H9 (cell line): ENCODE results near the gene GPRASP3. TPM values are rescaled to one million over a fixed set of nuclear protein-coding genes. Genes with fewer than 3 reads are reported as not detected.

ENCODE experiments used
- DNase-seq: peaks from one replicate; pipeline ENCODE4 v3.0.0-alpha.2; 2017
- H2AFZ ChIP-seq: one replicate; pipeline ENCODE4 v1.6.1; 2013; ENCODE audit warnings: mild to moderate bottlenecking, low read length, control low read depth, moderate library complexity
- H2AK5ac ChIP-seq: 2 replicates; pipeline ENCODE4 v1.6.1; 2013; ENCODE audit warnings: low read length, control low read depth, mixed read lengths; ENCODE audit not compliant: insufficient read length
- H2BK120ac ChIP-seq: one replicate; pipeline ENCODE4 v1.6.1; 2013; ENCODE audit warnings: low read depth, mild to moderate bottlenecking, low read length, control low read depth, inconsistent platforms; ENCODE audit not compliant: poor library complexity, severe bottlenecking
- H2BK12ac ChIP-seq: 2 replicates; pipeline ENCODE4 v1.6.1; 2013; ENCODE audit warnings: low read length, control low read depth, mixed read lengths, low read depth; ENCODE audit not compliant: insufficient read length
- H2BK15ac ChIP-seq: 2 replicates; pipeline ENCODE4 v1.6.1; 2013; ENCODE audit warnings: low read depth, low read length, control low read depth
- H2BK20ac ChIP-seq: one replicate; pipeline ENCODE4 v1.6.1; 2013; ENCODE audit warnings: low read depth, mild to moderate bottlenecking, low read length, control low read depth, inconsistent platforms; ENCODE audit not compliant: poor library complexity, severe bottlenecking
- H2BK5ac ChIP-seq: 2 replicates; pipeline ENCODE4 v1.6.1; 2013; ENCODE audit warnings: low read length, control low read depth, mixed read lengths; ENCODE audit not compliant: insufficient read length
- H3K14ac ChIP-seq: 2 replicates; pipeline ENCODE4 v1.6.1; 2013; ENCODE audit warnings: low read length, control low read depth; ENCODE audit not compliant: insufficient read depth
- H3K18ac ChIP-seq: 2 replicates; pipeline ENCODE4 v1.6.1; 2013; ENCODE audit warnings: low read depth, mild to moderate bottlenecking, mixed read lengths, low read length, control low read depth; ENCODE audit not compliant: insufficient read length
- H3K23ac ChIP-seq: 2 replicates; pipeline ENCODE4 v1.6.1; 2013; ENCODE audit warnings: low read length, control low read depth, mixed read lengths, low read depth; ENCODE audit not compliant: insufficient read length
- H3K23me2 ChIP-seq: 2 replicates; pipeline ENCODE4 v1.6.1; 2013; ENCODE audit warnings: low read depth, mild to moderate bottlenecking, mixed read lengths, low read length, control low read depth; ENCODE audit not compliant: insufficient read length, poor library complexity, severe bottlenecking
- H3K27ac ChIP-seq: 2 replicates; pipeline ENCODE4 v1.5.1; 2013; ENCODE audit warnings: low read length, control low read depth, mixed read lengths, low read depth; ENCODE audit not compliant: insufficient read length
- H3K27me3 ChIP-seq: 2 replicates; pipeline ENCODE4 v1.6.1; 2013; ENCODE audit warnings: low read length, control low read depth, inconsistent platforms; ENCODE audit not compliant: insufficient read depth
- H3K4ac ChIP-seq: 2 replicates; pipeline ENCODE4 v1.6.1; 2013; ENCODE audit warnings: low read depth, mild to moderate bottlenecking, control low read depth, inconsistent platforms, low read length, moderate library complexity
- H3K4me1 ChIP-seq: 2 replicates; pipeline ENCODE4 v1.6.1; 2013; ENCODE audit warnings: low read length, control low read depth, inconsistent platforms; ENCODE audit not compliant: insufficient read depth
- H3K4me2 ChIP-seq: 2 replicates; pipeline ENCODE4 v1.6.1; 2013; ENCODE audit warnings: low read length, control low read depth, mixed read lengths; ENCODE audit not compliant: insufficient read length, insufficient read depth
- H3K56ac ChIP-seq: 2 replicates; pipeline ENCODE4 v1.6.1; 2013; ENCODE audit warnings: low read depth, mild to moderate bottlenecking, mixed read lengths, low read length, control low read depth; ENCODE audit not compliant: insufficient read length
- H3K79me1 ChIP-seq: 2 replicates; pipeline ENCODE4 v1.6.1; 2013; ENCODE audit warnings: low read depth, mild to moderate bottlenecking, moderate library complexity, low read length, control low read depth, inconsistent platforms; ENCODE audit not compliant: insufficient read depth, poor library complexity, severe bottlenecking
- H3K79me2 ChIP-seq: 2 replicates; pipeline ENCODE4 v1.6.1; 2013; ENCODE audit warnings: low read length, control low read depth, inconsistent platforms; ENCODE audit not compliant: insufficient read depth
- H3K9ac ChIP-seq: 2 replicates; pipeline ENCODE4 v1.6.1; 2013; ENCODE audit warnings: low read length, control low read depth, mixed read lengths; ENCODE audit not compliant: insufficient read length; ENCODE audit errors: extremely low read depth
- H3K9me3 ChIP-seq: one replicate; pipeline ENCODE4 v1.6.1; 2013; ENCODE audit warnings: low read depth, low read length, inconsistent platforms; ENCODE audit not compliant: control insufficient read depth
- H3T11ph ChIP-seq: one replicate; pipeline ENCODE4 v1.6.1; 2013; ENCODE audit warnings: mild to moderate bottlenecking, low read length, control low read depth, inconsistent platforms
- H4K20me1 ChIP-seq: one replicate; pipeline ENCODE4 v1.6.1; 2013; ENCODE audit not compliant: control insufficient read depth, insufficient read length, insufficient read depth
- H4K5ac ChIP-seq: 2 replicates; pipeline ENCODE4 v1.6.1; 2013; ENCODE audit warnings: low read depth, mild to moderate bottlenecking, mixed read lengths, low read length, control low read depth; ENCODE audit not compliant: insufficient read length
- H4K8ac ChIP-seq: replicated peaks from 2 replicates; pipeline ENCODE4 v1.6.1; 2013; ENCODE audit warnings: low read length, control low read depth, mixed read lengths, low read depth; ENCODE audit not compliant: insufficient read length
- H4K91ac ChIP-seq: 2 replicates; pipeline ENCODE4 v1.6.1; 2013; ENCODE audit warnings: low read depth, mild to moderate bottlenecking, moderate library complexity, mixed read lengths, low read length, control low read depth; ENCODE audit not compliant: insufficient read length
- H3K27ac Mint-ChIP-seq, 3 experiments: 2 replicates in 2 of 3; 3 replicates in 1 of 3; pipeline ENCODE4 v1.8.0; 2020 to 2021; ENCODE audit warnings: mixed read lengths in 3 of 3, mild to moderate bottlenecking in 1 of 3, moderate library complexity in 1 of 3
- H3K27me3 Mint-ChIP-seq: 2 replicates; pipeline ENCODE4 v1.8.0; 2021; ENCODE audit warnings: low read depth, mild to moderate bottlenecking, moderate library complexity, mixed read lengths
- H3K36me3 Mint-ChIP-seq, 3 experiments: 2 replicates in 2 of 3; 3 replicates in 1 of 3; pipeline ENCODE4 v1.8.0; 2020 to 2021; ENCODE audit warnings: low read depth in 3 of 3, mixed read lengths in 3 of 3; ENCODE audit not compliant: insufficient read depth in 1 of 3
- H3K4me1 Mint-ChIP-seq, 2 experiments: 2 replicates each; pipeline ENCODE4 v1.8.0; 2020; ENCODE audit warnings: mixed read lengths in 2 of 2
- H3K4me3 Mint-ChIP-seq, 2 experiments: 2 replicates in 1 of 2; 3 replicates in 1 of 2; pipeline ENCODE4 v1.8.0; 2020 to 2021; ENCODE audit warnings: mild to moderate bottlenecking in 2 of 2, mixed read lengths in 2 of 2, moderate library complexity in 1 of 2
- H3K9me3 Mint-ChIP-seq, 2 experiments: 2 replicates in 1 of 2; 3 replicates in 1 of 2; pipeline ENCODE4 v1.8.0; 2020; ENCODE audit warnings: mild to moderate bottlenecking in 2 of 2, mixed read lengths in 2 of 2, moderate library complexity in 1 of 2
- WGBS: extraction: QIAGEN DNeasy Blood & Tissue Kit; methylation state at CpG from one replicate; pipeline ENCODE4 v1.1.7; 2013; ENCODE audit warnings: missing lambda C conversion rate, low lambda C conversion rate, mixed read lengths; ENCODE audit not compliant: insufficient read length; ENCODE audit errors: extremely low coverage; 5-methylcytosine and 5-hydroxymethylcytosine counted together
- total RNA-seq: library from RNA; stranded (reverse); gene quantifications from 2 replicates; pipeline ENCODE4 v1.2.1, GENCODE V29; 2021
- TF ChIP-seq, protein P1 (sequence below): fragments of 200-600 bp; sonication (generic); conservative IDR thresholded peaks from 3 replicates; pipeline ENCODE4 v1.8.0; 2021; ENCODE audit warnings: antibody characterized with exemption, mild to moderate bottlenecking

Gene GPRASP3
- total RNA-seq, 1 experiment from 2014 or later = 4.8 TPM

DNA sequence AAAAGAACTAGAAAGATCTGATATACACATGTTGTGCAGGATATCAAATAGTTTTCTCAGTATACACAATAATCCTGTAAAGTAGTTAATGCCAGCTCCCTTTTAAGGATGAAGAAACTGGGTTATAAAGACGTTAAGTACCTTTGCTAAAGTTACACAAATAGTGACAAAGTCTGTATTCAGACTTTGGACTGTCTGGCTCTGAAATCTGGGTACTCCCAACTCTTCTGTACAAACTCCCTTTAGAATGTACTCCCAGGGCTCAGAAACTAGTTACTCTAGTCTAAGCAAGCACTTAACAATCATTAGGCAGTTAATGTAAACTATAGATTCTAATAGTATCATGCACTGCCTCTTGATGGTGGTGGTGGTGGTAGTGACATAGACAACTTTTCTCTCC is 7.2 kb downstream of the GPRASP3 start:
- Histone ChIP-seq H2BK120ac (no peak overlapping the region), H4K20me1 (no peaks in the 10 kb centered on the region), H3K27ac (no peak overlapping the region), H3K27me3 (no peaks in the 10 kb centered on the region), H3T11ph (no peak overlapping the region), H4K5ac (no peak overlapping the region), H3K14ac (no peak overlapping the region), H3K9me3 (peaks cover 51% of the 10 kb centered on the region), H3K79me1 (no peaks in the 10 kb centered on the region), H3K23ac (no peak overlapping the region), H2BK15ac (no peak overlapping the region), H3K79me2 (no peaks in the 10 kb centered on the region), H2BK20ac (no peak overlapping the region), H3K18ac (no peak overlapping the region), H2AFZ (no peak overlapping the region), H3K9ac (no peak overlapping the region), H3K23me2 (no peaks in the 10 kb centered on the region), H3K4me2 (no peak overlapping the region), H4K91ac (no peak overlapping the region), H4K8ac (no peak overlapping the region), H3K56ac (no peak overlapping the region), H3K4ac (no peak overlapping the region), H2AK5ac (no peak overlapping the region), H2BK12ac (no peak overlapping the region), H3K4me1 (no peaks in the 10 kb centered on the region), H2BK5ac (no peak overlapping the region)
- Mint-ChIP-seq H3K27me3 (no peaks in the 10 kb centered on the region; the same call in 1 of the 2 replicates), H3K9me3 (peaks cover 57 to 64% of the 10 kb centered on the region in 2 experiments), H3K4me1 (peaks cover 5 to 7% of the 10 kb centered on the region in 2 experiments; a peak in 3 of 4 replicates), H3K27ac (no peak overlapping the region), H3K4me3 (no peak overlapping the region), H3K36me3 (peaks cover 4 to 8% (median 6%) of the 10 kb centered on the region in 3 experiments; a peak in 5 of 7 replicates)
- WGBS = no CpG with 5 or more reads among the region's 1 CpG
- TF ChIP-seq, protein P1, sequence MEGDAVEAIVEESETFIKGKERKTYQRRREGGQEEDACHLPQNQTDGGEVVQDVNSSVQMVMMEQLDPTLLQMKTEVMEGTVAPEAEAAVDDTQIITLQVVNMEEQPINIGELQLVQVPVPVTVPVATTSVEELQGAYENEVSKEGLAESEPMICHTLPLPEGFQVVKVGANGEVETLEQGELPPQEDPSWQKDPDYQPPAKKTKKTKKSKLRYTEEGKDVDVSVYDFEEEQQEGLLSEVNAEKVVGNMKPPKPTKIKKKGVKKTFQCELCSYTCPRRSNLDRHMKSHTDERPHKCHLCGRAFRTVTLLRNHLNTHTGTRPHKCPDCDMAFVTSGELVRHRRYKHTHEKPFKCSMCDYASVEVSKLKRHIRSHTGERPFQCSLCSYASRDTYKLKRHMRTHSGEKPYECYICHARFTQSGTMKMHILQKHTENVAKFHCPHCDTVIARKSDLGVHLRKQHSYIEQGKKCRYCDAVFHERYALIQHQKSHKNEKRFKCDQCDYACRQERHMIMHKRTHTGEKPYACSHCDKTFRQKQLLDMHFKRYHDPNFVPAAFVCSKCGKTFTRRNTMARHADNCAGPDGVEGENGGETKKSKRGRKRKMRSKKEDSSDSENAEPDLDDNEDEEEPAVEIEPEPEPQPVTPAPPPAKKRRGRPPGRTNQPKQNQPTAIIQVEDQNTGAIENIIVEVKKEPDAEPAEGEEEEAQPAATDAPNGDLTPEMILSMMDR = no peak
- DNase-seq = no peak
